ENCODE data around the gene MRTFA. TPM values are rescaled to one million over a fixed set of nuclear protein-coding genes. Genes with fewer than 3 reads are reported as not detected.

Gene MRTFA
- total RNA-seq, 1 experiment from 2014 or later, result 28.0 TPM

GRCh38 chr22:40452730-40453487 is 183.6 kb downstream of the MRTFA start (continued):
- TF ChIP-seq TCF7L2 (IDR thresholded peaks at IDR 0.05; ENCODE audit: borderline replicate concordance, extremely low read depth, insufficient read depth, insufficient read length), result no peak
- no peak for TF ChIP-seq ELF1 (IDR thresholded peaks at IDR 0.05; ENCODE audit: borderline replicate concordance, low read depth)
- TF ChIP-seq ZBTB33 (IDR thresholded peaks at IDR 0.05; ENCODE audit: extremely low read depth, insufficient replicate concordance, low read length), result no peak
- no peak for TF ChIP-seq FOSL1 (IDR thresholded peaks at IDR 0.05; ENCODE audit: low read depth)

GRCh38 chr22:40451210-40451609 is 185.3 kb downstream of the MRTFA start:
- no peaks in the 10 kb centered on the region for H3K27me3 ChIP-seq (ENCODE audit: insufficient read depth, low read length)
- BruUV-seq (replicated peaks), result no TSS peak
- H3K9ac ChIP-seq (ENCODE audit: low read length), result no peak overlapping the region
- intact Hi-C loops (cut with micrococcal nuclease), result no loop called here
- no peaks in the 10 kb centered on the region for H3K36me3 ChIP-seq (ENCODE audit: control insufficient read depth in 1 of 2, insufficient read depth in 2 of 2, low read length in 2 of 2)
- H2AFZ ChIP-seq (ENCODE audit: low read depth, low read length, poor library complexity, severe bottlenecking), result no peak overlapping the region
- no peak overlapping the region for H3K27ac ChIP-seq (ENCODE audit: low read depth, low read length)
- H3K9me2 ChIP-seq (ENCODE audit: insufficient read depth), result no peaks in the 10 kb centered on the region
- no peaks in the 10 kb centered on the region for H3K9me3 ChIP-seq (ENCODE audit: control insufficient read depth in 1 of 2, insufficient read depth in 1 of 2, low read depth in 1 of 2, low read length in 2 of 2)
- H3K4me3 ChIP-seq (replicated peaks in 1 of 2; ENCODE audit: low read depth in 1 of 2, low read length in 2 of 2), result no peak overlapping the region
- no peaks in the 10 kb centered on the region for H4K20me1 ChIP-seq (ENCODE audit: insufficient read depth)
- no peaks in the 10 kb centered on the region for H3K79me2 ChIP-seq (ENCODE audit: insufficient read depth, low read length)
- RAD21 ChIA-PET (ENCODE audit: low non-redundant PET in 1 of 2, low total read pairs in 2 of 2, uncharacterized antibody in 2 of 2, unreplicated experiment in 2 of 2), result no interaction called here
- 0 out of 4 replicates have a peak, but pooled peaks cover 2 to 3% of the 10 kb centered on the region in 2 experiments for H3K4me1 ChIP-seq (ENCODE audit: control insufficient read depth in 1 of 2, insufficient read depth in 2 of 2, low read length in 2 of 2)
- no peak for DNase-seq (ENCODE audit: low read depth, low spot score)
- POLR2A ChIA-PET, result no interaction called here
- H3K4me2 ChIP-seq (ENCODE audit: low read length), result no peak overlapping the region
- no peak for TF ChIP-seq FOSL1 (IDR thresholded peaks at IDR 0.05; ENCODE audit: low read depth)
- no peak for TF ChIP-seq JUND (IDR thresholded peaks at IDR 0.05)
- no peak for TF ChIP-seq EGR1 (IDR thresholded peaks at IDR 0.05; ENCODE audit: low read depth)
- TF ChIP-seq CBX3 (IDR thresholded peaks at IDR 0.05; ENCODE audit: low read depth), result no peak
- TF ChIP-seq EZH2phosphoT487 (IDR thresholded peaks at IDR 0.05; ENCODE audit: borderline replicate concordance), result no peak
- TF ChIP-seq RAD21 (IDR thresholded peaks at IDR 0.05; ENCODE audit: low read depth), result no peak
- TF ChIP-seq ZNF274 (IDR thresholded peaks at IDR 0.05; ENCODE audit: low read depth, low read length), result no peak
- no peak for TF ChIP-seq SRF (IDR thresholded peaks at IDR 0.05; ENCODE audit: low read depth)
- TF ChIP-seq ZBTB33 (IDR thresholded peaks at IDR 0.05; ENCODE audit: extremely low read depth, insufficient replicate concordance, low read length), result no peak
- no peak for TF ChIP-seq EZH2 (IDR thresholded peaks at IDR 0.05)
- no peak for TF ChIP-seq POLR2AphosphoS5 (IDR thresholded peaks at IDR 0.05; ENCODE audit: low read depth, low read length)
- no peak for TF ChIP-seq ZFX (IDR thresholded peaks at IDR 0.05)
- no peak for TF ChIP-seq TCF7L2 (IDR thresholded peaks at IDR 0.05; ENCODE audit: borderline replicate concordance, extremely low read depth, insufficient read depth, insufficient read length)
- TF ChIP-seq CTCF (IDR thresholded peaks at IDR 0.05 in 2 of 3, conservative IDR thresholded peaks at IDR 0.05 in 1 of 3; ENCODE audit: borderline replicate concordance in 1 of 3, insufficient read depth in 1 of 3, low read depth in 2 of 3, low read length in 2 of 3), result no peak
- CTCF ChIA-PET, result interaction anchor here (1.5 kb wide), 1 partner anchor 14 kb away, joined by 3 read pairs; no protein-coding TSS in a partner anchor
- ATAC-seq, result no peak
